ENCODE measurements around the gene MKNK2.

The MKNK2 gene

GRCh38 chr19:2079865-2080301, 28.8 kb upstream of the MKNK2 start:
- no peak for DNase-seq

GRCh38 chr19:2079076-2079864, 28.2 kb upstream of the MKNK2 start:
- DNase-seq: no peak

- no peak for DNase-seq
Observed at GRCh38 chr19:2077833-2078619, 27.0 kb upstream of the MKNK2 start.

GRCh38 chr19:2077398-2077797, 26.4 kb upstream of the MKNK2 start:
- no peak for DNase-seq

GRCh38 chr19:2076526-2076944, 25.5 kb upstream of the MKNK2 start:
- no peak for DNase-seq

- DNase-seq: no peak
Observed at GRCh38 chr19:2072757-2073551, 21.9 kb upstream of the MKNK2 start.

GRCh38 chr19:2070986-2071673, 20.1 kb upstream of the MKNK2 start:
- no peak for DNase-seq

GRCh38 chr19:2070436-2070827, 19.4 kb upstream of the MKNK2 start:
- no peak for DNase-seq

GRCh38 chr19:2064788-2065524, 13.9 kb upstream of the MKNK2 start:
- DNase-seq: no peak

GRCh38 chr19:2064395-2064787, 13.3 kb upstream of the MKNK2 start:
- no peak for DNase-seq

- DNase-seq: no peak
Observed at GRCh38 chr19:2063824-2064223, 12.8 kb upstream of the MKNK2 start.

- no peak for DNase-seq
Observed at GRCh38 chr19:2062770-2063169, 11.7 kb upstream of the MKNK2 start.

GRCh38 chr19:2062389-2062729, 11.3 kb upstream of the MKNK2 start:
- no peak for DNase-seq

- peak; percentile 97 for DNase-seq
Observed at GRCh38 chr19:2061495-2062388, 10.7 kb upstream of the MKNK2 start.

GRCh38 chr19:2060884-2061494, 9.9 kb upstream of the MKNK2 start:
- peak; percentile 67 for DNase-seq

- DNase-seq: peak; percentile 72
Observed at GRCh38 chr19:2059422-2060201, 8.6 kb upstream of the MKNK2 start.

- DNase-seq: no peak
Observed at GRCh38 chr19:2058570-2059421, 7.8 kb upstream of the MKNK2 start.
